A549 (cell line): ENCODE measurements around the gene HRH3. TPM values are rescaled to one million over a fixed set of nuclear protein-coding genes. Genes with fewer than 3 reads are reported as not detected.

Experiments
- ATAC-seq, 2 experiments: fragments of 200-7000 bp in 1 of 2; fragments of >200 bp in 1 of 2; cut with Nextera tagmentation in 1 of 2; cut with Tn5 transposase in 1 of 2; 3 replicates each; pipeline versions ENCODE4 v1.8.0 to v1.9.1; 2018 to 2020; ENCODE audit warnings: mild to moderate bottlenecking in 1 of 2, moderate library complexity in 1 of 2
- CTCF ChIA-PET: fragments of 300-600 bp; sonication (Branson Sonifier 250); formaldehyde crosslinking; extraction: SDS; loops from one replicate; lab custom pipeline; 2021; ENCODE audit warnings: antibody characterized with exemption, inconsistent platforms; lab: Yijun Ruan, JAX
- POLR2A ChIA-PET: fragments of 350-600 bp; formaldehyde crosslinking; extraction: SDS; loops from one replicate; lab custom pipeline; 2021; ENCODE audit warnings: antibody characterized with exemption, inconsistent platforms; lab: Yijun Ruan, JAX
- DNase-seq, 2 experiments: peaks; one replicate each; pipeline versions ENCODE4 v3.0.0 to v3.0.0-alpha.2; 2011 to 2016; ENCODE audit warnings: low read depth in 1 of 2, low spot score in 1 of 2
- FAIRE-seq: peaks from 2 replicates; lab custom pipeline; 2011; peaks lifted over from hg19 to GRCh38; lab: Jason Lieb, UNC
- H3K27ac ChIP-seq, 2 experiments: fragments of >200 bp; sonication (Bioruptor Twin); formaldehyde crosslinking; 3 replicates each; pipeline ENCODE4 v1.5.1; 2016 to 2017
- H3K4me1 ChIP-seq: fragments of >200 bp; sonication (Bioruptor Twin); formaldehyde crosslinking; 3 replicates; pipeline ENCODE4 v1.6.1; 2016
- H3K4me2 ChIP-seq: fragments of >200 bp; sonication (Bioruptor Twin); formaldehyde crosslinking; 3 replicates; pipeline ENCODE4 v1.6.1; 2016
- H3K4me3 ChIP-seq: fragments of >200 bp; sonication (Bioruptor Twin); formaldehyde crosslinking; 3 replicates; pipeline ENCODE4 v1.5.1; 2016
- H3K9me3 ChIP-seq: fragments of >200 bp; sonication (Bioruptor Twin); formaldehyde crosslinking; 3 replicates; pipeline ENCODE4 v1.6.1; 2016
- BHLHE40 ChIP-seq: IDR thresholded peaks from 2 replicates; pipeline ENCODE4 v1.6.1; 2012; ENCODE audit warnings: low read depth, low read length, inconsistent platforms
- CBX2 ChIP-seq: fragments of 200-600 bp; sonication (generic); IDR thresholded peaks from 2 replicates; pipeline ENCODE4 v1.6.1; 2016; ENCODE audit warnings: low read depth, mild to moderate bottlenecking, borderline replicate concordance
- CHD4 ChIP-seq: fragments of 200-600 bp; sonication (generic); IDR thresholded peaks from 2 replicates; pipeline ENCODE4 v1.6.1; 2016; ENCODE audit warnings: antibody characterized with exemption, mild to moderate bottlenecking, borderline replicate concordance
- EP300 ChIP-seq, 2 experiments: fragments of >200 bp; sonication (Bioruptor Twin); formaldehyde crosslinking; IDR thresholded peaks; 2 replicates in 1 of 2; 3 replicates in 1 of 2; pipeline ENCODE4 v1.6.1; 2016 to 2017
- ESRRA ChIP-seq: fragments of 150-350 bp; IDR thresholded peaks from 2 replicates; pipeline ENCODE4 v1.6.1; 2014; ENCODE audit warnings: mild to moderate bottlenecking, low read length, borderline replicate concordance
- FOSB ChIP-seq: fragments of 250-450 bp; sonication (Bioruptor Pico); IDR thresholded peaks from 2 replicates; pipeline ENCODE4 v1.5.0; 2020; ENCODE audit warnings: mild to moderate bottlenecking, moderate library complexity
- FOSL2 ChIP-seq, 2 experiments: fragments of 450-650 bp in 1 of 2; fragments of >200 bp in 1 of 2; sonication (Bioruptor Twin) in 1 of 2; formaldehyde crosslinking; IDR thresholded peaks; 2 replicates each; pipeline versions ENCODE4 v1.5.0 to v1.6.1; 2016 to 2020; ENCODE audit warnings: mild to moderate bottlenecking in 1 of 2, moderate library complexity in 1 of 2
- JUN ChIP-seq, 2 experiments: fragments of >200 bp; sonication (Bioruptor Twin); formaldehyde crosslinking; IDR thresholded peaks; 2 replicates in 1 of 2; 3 replicates in 1 of 2; pipeline ENCODE4 v1.6.1; 2016 to 2017
- KDM5A ChIP-seq: fragments of 200-600 bp; sonication (generic); IDR thresholded peaks from 2 replicates; pipeline ENCODE4 v1.6.1; 2016; ENCODE audit warnings: antibody characterized with exemption, mild to moderate bottlenecking
- MAFK ChIP-seq: fragments of 450-650 bp; IDR thresholded peaks from 2 replicates; pipeline ENCODE4 v1.6.1; 2014; ENCODE audit not compliant: partially characterized antibody
- NR3C1 ChIP-seq: fragments of >200 bp; sonication (Bioruptor Twin); formaldehyde crosslinking; IDR thresholded peaks from 3 replicates; pipeline ENCODE4 v1.6.1; 2017
- POLR2A ChIP-seq: IDR thresholded peaks from 2 replicates; pipeline ENCODE4 v1.6.1; 2012; ENCODE audit warnings: mild to moderate bottlenecking, low read length
- POLR2AphosphoS2 ChIP-seq: conservative IDR thresholded peaks from 2 replicates; pipeline ENCODE4 v1.6.1; 2012; ENCODE audit warnings: low read length, improper control_type of control experiment, inconsistent platforms
- RAD21 ChIP-seq, 2 experiments: fragments of >200 bp in 1 of 2; sonication (Bioruptor Twin) in 1 of 2; formaldehyde crosslinking in 1 of 2; IDR thresholded peaks in 1 of 2; conservative IDR thresholded peaks in 1 of 2; 2 replicates in 1 of 2; 3 replicates in 1 of 2; pipeline ENCODE4 v1.6.1; 2012 to 2018; ENCODE audit warnings: inconsistent platforms in 1 of 2
- RNF2 ChIP-seq: fragments of 200-600 bp; sonication (generic); IDR thresholded peaks from 2 replicates; pipeline ENCODE4 v1.6.1; 2016; ENCODE audit warnings: low read depth, mild to moderate bottlenecking, antibody characterized with exemption, moderate library complexity, borderline replicate concordance
- SMC3 ChIP-seq: fragments of >200 bp; sonication (Bioruptor Twin); formaldehyde crosslinking; IDR thresholded peaks from 3 replicates; pipeline ENCODE4 v1.6.1; 2018; ENCODE audit warnings: inconsistent platforms
- ZFP36 ChIP-seq: fragments of 450-650 bp; IDR thresholded peaks from 2 replicates; pipeline ENCODE4 v1.6.1; 2014; ENCODE audit warnings: borderline replicate concordance; ENCODE audit not compliant: partially characterized antibody
- ZSCAN20 ChIP-seq: fragments of 250-450 bp; sonication (Bioruptor Pico); IDR thresholded peaks from 2 replicates; pipeline ENCODE4 v1.8.0; 2022; ENCODE audit warnings: mild to moderate bottlenecking, moderate library complexity
- WGBS: methylation state at CpG from one replicate; pipeline ENCODE4 v1.1.6; 2017; ENCODE audit errors: missing lambda C conversion rate; 5-methylcytosine and 5-hydroxymethylcytosine counted together
- polyA plus RNA-seq, 4 experiments: library from polyadenylated mRNA; depleted of rRNA in 3 of 4; stranded (reverse); fragments of >200 nt; fragmentation: RNase III in 1 of 4; extraction: RNeasy Plus Mini Kit Qiagen cat#74134 plus additional on column Dnase treatment in 1 of 4; gene quantifications; 2 replicates in 3 of 4; 3 replicates in 1 of 4; pipeline ENCODE4 v1.2.3, GENCODE V29; 2011 to 2017
- TF ChIP-seq, protein P1 (sequence below): fragments of >200 bp; sonication (Bioruptor Twin); formaldehyde crosslinking; IDR thresholded peaks from 3 replicates; pipeline ENCODE4 v1.5.1; 2016
- TF ChIP-seq, protein P2 (sequence below): fragments of >200 bp; sonication (Bioruptor Twin); formaldehyde crosslinking; IDR thresholded peaks from 2 replicates; pipeline ENCODE4 v1.6.1; 2016
- TF ChIP-seq, protein P3 (sequence below): fragments of >200 bp; sonication (Bioruptor Twin); formaldehyde crosslinking; IDR thresholded peaks from 3 replicates; pipeline ENCODE4 v1.6.1; 2016

The HRH3 gene
- polyA plus RNA-seq, 2 of the 4 experiments (the other 2 are of a cell fraction): not detected

DNA sequence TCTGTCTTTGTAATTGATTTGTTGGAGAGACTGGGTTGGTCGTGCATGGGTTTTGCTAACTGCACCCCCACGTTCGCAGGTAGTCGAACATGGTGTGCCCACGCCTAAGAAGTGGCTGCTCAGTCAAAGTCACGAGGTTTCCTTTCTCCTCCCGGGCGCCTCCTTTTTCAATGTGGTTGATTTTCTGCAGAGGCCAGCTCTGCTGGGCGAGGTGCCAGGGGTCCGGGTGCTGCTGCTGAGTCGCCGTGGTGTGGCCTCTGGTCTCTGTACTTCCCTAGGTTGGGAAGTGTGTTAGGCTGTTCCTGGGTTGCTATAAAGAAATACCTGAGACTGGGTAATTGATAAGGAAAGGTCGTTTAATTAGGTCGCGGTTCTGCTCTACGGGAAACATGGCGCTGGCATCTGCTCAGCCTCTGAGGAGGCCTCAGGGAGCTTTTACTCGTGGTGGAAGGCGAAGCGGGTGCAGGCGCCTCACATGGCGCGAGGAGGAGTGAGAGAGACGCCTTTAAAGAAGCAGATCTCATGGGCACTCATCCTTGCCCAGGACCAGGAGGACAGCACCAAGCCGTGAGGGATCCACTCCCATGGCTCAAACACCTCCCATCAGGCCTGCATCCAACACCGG, 32.4 kb upstream of the HRH3 start (continued):
- TF ChIP-seq MAFK (no peak), CHD4 (no peak), BHLHE40 (no peak), RAD21 (conservative IDR thresholded peaks at IDR 0.05 in 1 of 2, IDR thresholded peaks at IDR 0.05 in 1 of 2) (no peak), ESRRA (no peak)
- TF ChIP-seq, protein P1, sequence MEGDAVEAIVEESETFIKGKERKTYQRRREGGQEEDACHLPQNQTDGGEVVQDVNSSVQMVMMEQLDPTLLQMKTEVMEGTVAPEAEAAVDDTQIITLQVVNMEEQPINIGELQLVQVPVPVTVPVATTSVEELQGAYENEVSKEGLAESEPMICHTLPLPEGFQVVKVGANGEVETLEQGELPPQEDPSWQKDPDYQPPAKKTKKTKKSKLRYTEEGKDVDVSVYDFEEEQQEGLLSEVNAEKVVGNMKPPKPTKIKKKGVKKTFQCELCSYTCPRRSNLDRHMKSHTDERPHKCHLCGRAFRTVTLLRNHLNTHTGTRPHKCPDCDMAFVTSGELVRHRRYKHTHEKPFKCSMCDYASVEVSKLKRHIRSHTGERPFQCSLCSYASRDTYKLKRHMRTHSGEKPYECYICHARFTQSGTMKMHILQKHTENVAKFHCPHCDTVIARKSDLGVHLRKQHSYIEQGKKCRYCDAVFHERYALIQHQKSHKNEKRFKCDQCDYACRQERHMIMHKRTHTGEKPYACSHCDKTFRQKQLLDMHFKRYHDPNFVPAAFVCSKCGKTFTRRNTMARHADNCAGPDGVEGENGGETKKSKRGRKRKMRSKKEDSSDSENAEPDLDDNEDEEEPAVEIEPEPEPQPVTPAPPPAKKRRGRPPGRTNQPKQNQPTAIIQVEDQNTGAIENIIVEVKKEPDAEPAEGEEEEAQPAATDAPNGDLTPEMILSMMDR: no peak
- TF ChIP-seq, protein P2, sequence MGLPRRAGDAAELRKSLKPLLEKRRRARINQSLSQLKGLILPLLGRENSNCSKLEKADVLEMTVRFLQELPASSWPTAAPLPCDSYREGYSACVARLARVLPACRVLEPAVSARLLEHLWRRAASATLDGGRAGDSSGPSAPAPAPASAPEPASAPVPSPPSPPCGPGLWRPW: no peak

DNA sequence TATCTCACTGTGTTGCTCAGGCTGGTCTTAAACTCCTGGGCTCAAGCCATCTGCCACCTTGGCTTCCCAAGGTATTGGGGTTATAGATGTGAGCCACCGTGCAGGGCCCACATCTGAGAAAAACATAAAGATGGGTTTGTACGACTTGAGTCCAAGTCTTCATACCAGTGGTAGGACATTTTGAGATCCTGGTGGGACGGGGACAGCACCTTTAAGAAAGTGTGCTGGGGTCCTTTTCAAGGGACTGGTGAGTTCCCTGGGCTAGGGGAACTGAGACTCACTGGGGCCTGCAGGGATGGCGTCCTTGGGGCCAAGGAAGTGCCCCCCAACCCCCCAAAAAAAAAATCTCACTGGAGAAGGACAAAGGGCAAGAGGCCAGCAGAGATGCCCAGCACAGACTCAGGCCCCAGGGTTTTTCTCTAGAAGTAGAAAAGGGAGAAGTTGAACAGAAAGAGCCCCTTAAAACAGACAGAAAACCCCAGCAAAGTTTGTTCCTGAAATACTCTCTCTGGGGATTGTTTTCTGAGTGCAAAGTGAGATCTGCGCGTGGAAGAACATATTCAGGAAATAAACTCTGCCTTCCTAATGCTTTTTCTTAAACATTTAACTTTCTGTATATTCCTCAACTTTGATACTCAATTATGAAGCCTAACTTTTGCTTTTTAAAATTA, 28.9 kb upstream of the HRH3 start:
- ChIA-PET POLR2A (no interaction called here), CTCF (interaction anchor here (1.6 kb wide), 1 partner anchor 11 kb away, joined by 3 read pairs; no protein-coding TSS in a partner anchor)
- Histone ChIP-seq H3K4me1 (no peaks in the 10 kb centered on the region), H3K27ac (no peak overlapping the region), H3K9me3 (no peaks in the 10 kb centered on the region), H3K4me2 (no peak overlapping the region), H3K4me3 (no peak overlapping the region)
- ATAC-seq (no peak), DNase-seq (no peak), FAIRE-seq (no peak)
- no peak for TF ChIP-seq CBX2
- TF ChIP-seq RNF2: no peak
- TF ChIP-seq FOSL2 (IDR thresholded peaks at IDR 0.05): no peak
- TF ChIP-seq FOSL2 (CRISPR knock-in tag; IDR thresholded peaks at IDR 0.05): no peak
- no peak for TF ChIP-seq NR3C1
- TF ChIP-seq ZFP36: no peak
- no peak for TF ChIP-seq SMC3
- TF ChIP-seq, protein P3, sequence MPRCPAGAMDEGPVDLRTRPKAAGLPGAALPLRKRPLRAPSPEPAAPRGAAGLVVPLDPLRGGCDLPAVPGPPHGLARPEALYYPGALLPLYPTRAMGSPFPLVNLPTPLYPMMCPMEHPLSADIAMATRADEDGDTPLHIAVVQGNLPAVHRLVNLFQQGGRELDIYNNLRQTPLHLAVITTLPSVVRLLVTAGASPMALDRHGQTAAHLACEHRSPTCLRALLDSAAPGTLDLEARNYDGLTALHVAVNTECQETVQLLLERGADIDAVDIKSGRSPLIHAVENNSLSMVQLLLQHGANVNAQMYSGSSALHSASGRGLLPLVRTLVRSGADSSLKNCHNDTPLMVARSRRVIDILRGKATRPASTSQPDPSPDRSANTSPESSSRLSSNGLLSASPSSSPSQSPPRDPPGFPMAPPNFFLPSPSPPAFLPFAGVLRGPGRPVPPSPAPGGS: no peak
- TF ChIP-seq JUN (IDR thresholded peaks at IDR 0.05): no peak
- no peak for TF ChIP-seq EP300 (IDR thresholded peaks at IDR 0.05)
- no peak for TF ChIP-seq ZSCAN20 (CRISPR knock-in tag)
- TF ChIP-seq POLR2A: no peak
- TF ChIP-seq KDM5A: no peak
- TF ChIP-seq FOSB (CRISPR knock-in tag): no peak
- TF ChIP-seq POLR2AphosphoS2: no peak
- 86% methylated on average over 6 of the region's 6 CpGs for WGBS
